Glutamatergic neuron (in vitro differentiated cells): Measurements from ENCODE around the gene CXCR6. TPM values are rescaled to one million over a fixed set of nuclear protein-coding genes. Genes with fewer than 3 reads are reported as not detected.

Experiments used
- DNase-seq: peaks from one replicate; pipeline ENCODE4 v3.0.0; 2022
- H3K27ac Mint-ChIP-seq: one replicate; pipeline ENCODE4 v1.8.0; 2020; ENCODE audit warnings: mild to moderate bottlenecking, mixed read lengths, inconsistent platforms; ENCODE audit not compliant: unreplicated experiment
- H3K27me3 Mint-ChIP-seq: one replicate; pipeline ENCODE4 v1.8.0; 2020; ENCODE audit warnings: mild to moderate bottlenecking, moderate library complexity, mixed read lengths, inconsistent platforms; ENCODE audit not compliant: unreplicated experiment
- H3K36me3 Mint-ChIP-seq: one replicate; pipeline ENCODE4 v1.8.0; 2020; ENCODE audit warnings: mild to moderate bottlenecking, mixed read lengths, inconsistent platforms; ENCODE audit not compliant: unreplicated experiment
- H3K4me1 Mint-ChIP-seq: one replicate; pipeline ENCODE4 v1.8.0; 2020; ENCODE audit warnings: mild to moderate bottlenecking, low read depth, mixed read lengths, inconsistent platforms; ENCODE audit not compliant: unreplicated experiment
- H3K4me3 Mint-ChIP-seq: one replicate; pipeline ENCODE4 v1.8.0; 2020; ENCODE audit warnings: mild to moderate bottlenecking, mixed read lengths, inconsistent platforms; ENCODE audit not compliant: unreplicated experiment
- H3K9me3 Mint-ChIP-seq: one replicate; pipeline ENCODE4 v1.8.0; 2020; ENCODE audit warnings: mild to moderate bottlenecking, moderate library complexity, mixed read lengths, inconsistent platforms; ENCODE audit not compliant: unreplicated experiment
- total RNA-seq: library from RNA; stranded (reverse); fragmentation: NEBNext Ultra II Directional; extraction: Animal tissue kit (Norgen Biotek cat#: 25700); gene quantifications from one replicate; pipeline ENCODE4 v1.2.1, GENCODE V29; 2021; ENCODE audit not compliant: unreplicated experiment
- TF ChIP-seq, protein P1 (sequence below): fragments of 200-600 bp; sonication (generic); IDR thresholded peaks from one replicate; pipeline ENCODE4 v1.5.0; 2021; ENCODE audit not compliant: partially characterized antibody, unreplicated experiment

CXCR6 gene
- total RNA-seq, 1 donor from 2014 or later = not detected

DNA sequence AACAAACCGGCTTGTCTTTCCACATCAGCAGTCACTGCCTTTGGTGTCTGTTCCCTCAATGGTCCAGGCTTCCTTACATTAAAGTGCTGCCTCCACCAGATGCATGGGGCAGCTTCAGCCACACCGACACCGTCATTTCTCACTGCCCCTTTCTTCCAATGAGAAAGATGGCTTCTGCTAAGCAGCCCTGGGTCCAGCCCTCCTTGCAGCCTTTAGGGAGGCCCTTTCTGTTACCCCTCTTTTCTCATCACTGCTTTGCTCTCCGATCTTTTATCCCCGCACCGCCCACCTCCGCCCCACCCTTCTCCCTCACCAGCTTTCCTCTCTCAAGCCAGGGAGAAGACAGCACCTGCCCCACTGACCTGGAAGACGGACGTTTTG is 28.2 kb upstream of the CXCR6 start:
- Mint-ChIP-seq H3K27ac (no peak overlapping the region), H3K36me3 (no peaks in the 10 kb centered on the region), H3K4me3 (no peak overlapping the region), H3K27me3 (peaks cover 3% of the 10 kb centered on the region), H3K9me3 (peaks cover 3% of the 10 kb centered on the region), H3K4me1 (no peaks in the 10 kb centered on the region)
- DNase-seq = no peak
- TF ChIP-seq, protein P1, sequence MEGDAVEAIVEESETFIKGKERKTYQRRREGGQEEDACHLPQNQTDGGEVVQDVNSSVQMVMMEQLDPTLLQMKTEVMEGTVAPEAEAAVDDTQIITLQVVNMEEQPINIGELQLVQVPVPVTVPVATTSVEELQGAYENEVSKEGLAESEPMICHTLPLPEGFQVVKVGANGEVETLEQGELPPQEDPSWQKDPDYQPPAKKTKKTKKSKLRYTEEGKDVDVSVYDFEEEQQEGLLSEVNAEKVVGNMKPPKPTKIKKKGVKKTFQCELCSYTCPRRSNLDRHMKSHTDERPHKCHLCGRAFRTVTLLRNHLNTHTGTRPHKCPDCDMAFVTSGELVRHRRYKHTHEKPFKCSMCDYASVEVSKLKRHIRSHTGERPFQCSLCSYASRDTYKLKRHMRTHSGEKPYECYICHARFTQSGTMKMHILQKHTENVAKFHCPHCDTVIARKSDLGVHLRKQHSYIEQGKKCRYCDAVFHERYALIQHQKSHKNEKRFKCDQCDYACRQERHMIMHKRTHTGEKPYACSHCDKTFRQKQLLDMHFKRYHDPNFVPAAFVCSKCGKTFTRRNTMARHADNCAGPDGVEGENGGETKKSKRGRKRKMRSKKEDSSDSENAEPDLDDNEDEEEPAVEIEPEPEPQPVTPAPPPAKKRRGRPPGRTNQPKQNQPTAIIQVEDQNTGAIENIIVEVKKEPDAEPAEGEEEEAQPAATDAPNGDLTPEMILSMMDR = no peak

DNA sequence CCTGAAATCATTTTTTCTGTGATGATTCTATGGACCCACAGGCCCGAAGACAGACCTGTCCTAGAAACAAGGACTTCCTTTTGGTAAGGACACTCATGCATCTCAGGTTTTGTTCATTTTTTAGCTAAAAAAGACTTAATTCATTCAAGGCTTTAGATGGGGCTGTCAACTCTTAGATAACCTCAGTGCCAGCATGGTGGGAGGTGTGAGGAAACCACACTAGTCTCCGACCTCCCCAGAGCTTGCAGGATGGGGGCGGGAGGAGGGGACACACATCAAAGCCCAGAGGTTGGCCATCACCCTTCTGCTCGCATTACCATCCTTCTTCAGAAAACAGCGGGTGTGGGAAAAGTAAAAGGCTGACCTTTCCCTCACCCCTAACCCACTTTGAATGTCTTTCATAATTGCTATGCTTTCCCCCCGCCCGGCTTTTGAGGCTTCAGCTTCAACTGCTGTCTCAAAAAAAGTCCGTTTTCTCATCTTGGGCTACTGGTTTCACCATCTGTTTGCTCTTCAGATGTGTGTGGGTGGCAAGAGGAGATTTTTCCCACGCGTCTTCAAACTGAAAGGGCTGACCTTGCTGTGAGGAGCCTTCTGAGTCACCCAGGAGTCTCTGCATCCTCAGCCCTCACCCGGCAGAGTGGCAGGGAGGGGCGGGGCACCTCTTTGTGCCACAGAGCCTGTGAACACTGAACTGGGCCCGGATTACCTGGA is 27.6 kb upstream of the CXCR6 start:
- DNase-seq = no peak
- H3K9me3 Mint-ChIP-seq = peaks cover 2% of the 10 kb centered on the region
- no peaks in the 10 kb centered on the region for H3K4me1 Mint-ChIP-seq
- TF ChIP-seq, protein P1 = no peak
- no peak overlapping the region for H3K4me3 Mint-ChIP-seq
- H3K27me3 Mint-ChIP-seq = peaks cover 3% of the 10 kb centered on the region
- no peaks in the 10 kb centered on the region for H3K36me3 Mint-ChIP-seq
- H3K27ac Mint-ChIP-seq = no peak overlapping the region

DNA sequence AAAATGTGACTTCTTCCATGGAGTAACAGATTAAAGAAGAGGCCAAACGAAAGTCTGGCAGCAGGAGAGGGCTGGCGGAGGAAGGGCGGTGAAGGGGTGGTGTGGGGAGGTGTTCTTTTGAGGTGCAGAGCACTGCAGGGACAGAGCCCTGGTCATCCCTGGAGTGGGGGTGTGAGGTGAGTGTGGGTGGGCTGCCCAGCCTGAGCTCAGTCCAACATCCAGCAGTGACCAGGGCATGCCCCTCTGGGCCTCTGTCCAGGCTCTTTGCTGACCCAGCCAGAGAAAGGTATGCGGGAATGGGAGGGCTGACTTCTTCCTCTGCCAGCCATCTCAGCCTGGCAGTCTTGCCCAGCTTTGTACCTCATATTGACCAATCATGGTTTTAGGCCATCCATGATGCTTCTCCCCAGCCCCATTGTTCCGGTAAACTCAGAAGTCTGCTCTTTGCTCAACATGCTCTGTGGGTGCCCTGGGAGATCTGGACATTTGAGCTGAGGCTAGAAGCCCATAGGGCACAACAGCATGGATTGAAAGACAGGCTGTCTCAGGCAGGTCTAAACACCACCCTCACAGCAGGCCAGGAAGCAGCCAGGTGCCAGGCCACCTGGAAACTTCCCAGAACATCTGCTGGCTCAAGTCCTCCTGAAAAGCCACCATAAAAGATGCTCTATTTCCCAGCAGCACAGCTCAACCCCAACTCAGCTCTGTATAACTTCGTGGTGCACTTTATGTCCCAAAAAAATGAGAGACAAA is 25.9 kb upstream of the CXCR6 start:
- peaks cover 2% of the 10 kb centered on the region for H3K9me3 Mint-ChIP-seq
- H3K27ac Mint-ChIP-seq = no peak overlapping the region

DNA sequence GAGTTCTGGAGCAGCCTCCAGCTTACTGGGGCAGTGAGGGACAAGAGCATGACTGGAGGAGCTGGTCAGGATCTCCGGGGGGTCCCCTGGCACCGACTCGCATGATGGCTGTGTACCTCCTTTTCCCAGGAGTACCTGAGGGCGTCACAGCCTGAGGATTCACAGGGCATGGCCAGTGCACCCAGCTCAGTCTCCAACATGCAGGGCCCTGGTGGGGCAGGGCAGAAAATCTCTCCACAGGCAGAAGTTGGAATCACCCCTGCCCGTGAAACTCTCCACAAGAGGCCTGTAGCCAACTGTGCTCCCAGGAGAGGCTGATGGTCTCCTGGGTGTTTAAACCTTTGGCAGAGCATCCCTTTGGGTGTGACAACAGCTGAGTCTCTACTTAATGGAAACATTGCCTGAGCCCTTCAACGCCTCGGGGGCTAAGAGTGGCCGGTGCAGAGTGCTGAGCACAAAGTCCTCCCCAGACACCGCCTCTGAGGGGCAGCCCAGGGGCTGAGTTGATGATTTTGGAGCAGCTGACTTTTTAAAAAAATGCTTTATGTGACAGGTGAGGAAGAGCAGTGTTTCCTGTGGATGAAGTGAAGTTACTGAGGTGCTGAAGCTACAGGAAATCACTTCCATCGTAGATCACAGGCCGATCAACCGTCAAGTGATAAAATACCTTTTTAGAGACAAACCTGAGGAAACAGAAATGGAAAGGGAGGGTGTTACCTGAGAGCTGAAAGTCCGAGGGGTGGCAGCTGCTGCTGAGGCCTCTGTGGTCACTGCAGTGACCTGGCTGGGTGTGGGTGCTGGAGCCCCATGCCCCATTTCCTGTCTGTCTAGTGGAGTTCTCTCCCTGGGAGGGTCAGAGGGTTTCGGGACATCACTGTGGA is 21.9 kb upstream of the CXCR6 start:
- H3K27me3 Mint-ChIP-seq = peaks cover 3% of the 10 kb centered on the region
- no peak overlapping the region for H3K4me3 Mint-ChIP-seq
- peaks cover 5% of the 10 kb centered on the region for H3K9me3 Mint-ChIP-seq
- H3K4me1 Mint-ChIP-seq = no peaks in the 10 kb centered on the region
- no peak overlapping the region for H3K27ac Mint-ChIP-seq
- no peak for DNase-seq
- H3K36me3 Mint-ChIP-seq = no peaks in the 10 kb centered on the region
- TF ChIP-seq, protein P1 = no peak

More for the DNA sequence above, 25.9 kb upstream of the CXCR6 start:
- no peak for DNase-seq
- Mint-ChIP-seq H3K36me3 (no peaks in the 10 kb centered on the region), H3K4me1 (no peaks in the 10 kb centered on the region), H3K4me3 (no peak overlapping the region), H3K27me3 (peaks cover 3% of the 10 kb centered on the region)
- TF ChIP-seq, protein P1 = no peak

DNA sequence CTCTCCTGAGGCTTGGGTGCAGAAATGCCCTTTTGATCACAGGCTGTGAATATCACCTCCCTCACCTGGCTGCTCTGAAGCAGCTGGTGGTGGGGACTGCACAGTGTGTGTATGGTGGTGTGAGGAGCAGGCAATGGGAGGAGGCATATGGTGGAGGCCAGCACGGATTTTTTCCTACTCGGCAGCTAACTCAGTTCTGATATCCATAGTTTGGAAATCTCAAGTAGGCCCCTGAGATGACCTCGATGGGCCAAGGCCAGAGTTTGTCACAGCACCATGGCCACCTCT is 21.3 kb upstream of the CXCR6 start:
- Mint-ChIP-seq H3K27ac (no peak overlapping the region), H3K4me1 (no peaks in the 10 kb centered on the region), H3K36me3 (no peaks in the 10 kb centered on the region), H3K4me3 (no peak overlapping the region), H3K27me3 (peaks cover 3% of the 10 kb centered on the region), H3K9me3 (peaks cover 5% of the 10 kb centered on the region)
- no peak for DNase-seq
- TF ChIP-seq, protein P1 = no peak
